GM18508 (cell line): Measurements from ENCODE around the gene TRIB2.

Experiments
- ATAC-seq: cut with Tn5 transposase; IDR thresholded peaks from one replicate; pipeline ENCODE4 v1.9.1; 2021; ENCODE audit warnings: moderate number of reproducible peaks; ENCODE audit not compliant: insufficient read depth, unreplicated experiment

TRIB2 gene

GRCh38 chr2:12770300-12770968 lies 53.7 kb downstream of the TRIB2 start:
- ATAC-seq = no peak

GRCh38 chr2:12771154-12771553 lies 54.4 kb downstream of the TRIB2 start:
- no peak for ATAC-seq

- no peak for ATAC-seq
Observed at GRCh38 chr2:12773586-12774394, 57.1 kb downstream of the TRIB2 start.

- no peak for ATAC-seq
Observed at GRCh38 chr2:12774395-12774727, 57.6 kb downstream of the TRIB2 start.

- ATAC-seq = no peak
Observed at GRCh38 chr2:12776521-12776961, 59.8 kb downstream of the TRIB2 start.

GRCh38 chr2:12778369-12778768 lies 61.6 kb downstream of the TRIB2 start:
- ATAC-seq = no peak

- no peak for ATAC-seq
Observed at GRCh38 chr2:12778811-12779579, 62.3 kb downstream of the TRIB2 start.

GRCh38 chr2:12781329-12781728 lies 64.6 kb downstream of the TRIB2 start:
- no peak for ATAC-seq

- no peak for ATAC-seq
Observed at GRCh38 chr2:12787891-12788801, 71.4 kb downstream of the TRIB2 start.

- ATAC-seq = no peak
Observed at GRCh38 chr2:12791906-12792305, 75.2 kb downstream of the TRIB2 start.
